Liver (tissue), 3 donors: ENCODE results near the gene LSAMP.

Experiments
- ATF3 ChIP-seq: IDR thresholded peaks from 2 replicates; pipeline ENCODE4 v1.6.1; 2016; ENCODE audit warnings: antibody characterized with exemption
- CTCF ChIP-seq: fragments of 150-350 bp; IDR thresholded peaks from 2 replicates; pipeline ENCODE4 v1.5.1; 2017; ENCODE audit warnings: improper control_type of control experiment, low read depth, low read length; ENCODE audit not compliant: missing input control
- EGR1 ChIP-seq, 2 donors: IDR thresholded peaks; 2 replicates each; pipeline ENCODE4 v1.6.1; 2016 to 2018; ENCODE audit warnings: antibody characterized with exemption in 2 of 2, low read depth in 2 of 2
- FOXA1 ChIP-seq: IDR thresholded peaks from 2 replicates; pipeline ENCODE4 v1.6.1; 2016; ENCODE audit warnings: antibody characterized with exemption
- MAX ChIP-seq: IDR thresholded peaks from 2 replicates; pipeline ENCODE4 v1.6.1; 2016; ENCODE audit warnings: antibody characterized with exemption
- NR2F2 ChIP-seq: IDR thresholded peaks from 2 replicates; pipeline ENCODE4 v1.6.1; 2016; ENCODE audit warnings: antibody characterized with exemption
- REST ChIP-seq: IDR thresholded peaks from 2 replicates; pipeline ENCODE4 v1.6.1; 2016; ENCODE audit warnings: antibody characterized with exemption, mild to moderate bottlenecking
- SP1 ChIP-seq: IDR thresholded peaks from 2 replicates; pipeline ENCODE4 v1.6.1; 2018; ENCODE audit warnings: antibody characterized with exemption, mild to moderate bottlenecking
- TAF1 ChIP-seq: conservative IDR thresholded peaks from 2 replicates; pipeline ENCODE4 v1.6.1; 2016; ENCODE audit warnings: antibody characterized with exemption, mild to moderate bottlenecking
- donor health status: healthy.
- donor health status: healthy.

- TF ChIP-seq CTCF: no peak
- no peak for TF ChIP-seq EGR1 (IDR thresholded peaks at IDR 0.05; ENCODE audit: low read depth in 2 of 2)
- no peak for TF ChIP-seq FOXA1
- TF ChIP-seq REST: no peak
- TF ChIP-seq SP1: no peak
- TF ChIP-seq NR2F2: no peak
- TF ChIP-seq ATF3: no peak
- no peak for TF ChIP-seq MAX
- TF ChIP-seq TAF1: no peak
Observed at GRCh38 chr3:115758076-115758763, 687.1 kb downstream of the LSAMP start.
